Tibial nerve (tissue), 3 donors: ENCODE results near the gene RAB1B.

ENCODE experiments used
- EP300 ChIP-seq, 2 donors: sonication (generic); formaldehyde crosslinking; IDR thresholded peaks; one replicate each; pipeline ENCODE4 v1.6.1; 2017; ENCODE audit warnings: antibody characterized with exemption in 2 of 2, mild to moderate bottlenecking in 1 of 2
- POLR2A ChIP-seq, 2 donors: fragments of 450-650 bp; IDR thresholded peaks; one replicate each; pipeline ENCODE4 v1.6.1; 2017; ENCODE audit warnings: antibody characterized with exemption in 2 of 2, mild to moderate bottlenecking in 2 of 2, moderate library complexity in 2 of 2

GRCh38 chr11:66264914-66265313 lies 3.5 kb upstream of the RAB1B start:
- TF ChIP-seq POLR2A (IDR thresholded peaks at IDR 0.05) (no peak), EP300 (IDR thresholded peaks at IDR 0.05) (no peak)
